Activated T-cell treated with anti-CD3 and anti-CD28 coated beads for 1 hour (primary cell): ENCODE measurements around the gene KMT2B.

ENCODE experiments used
- DNase-seq: peaks from one replicate; pipeline ENCODE4 v3.0.0-alpha.2; 2020; ENCODE audit warnings: low read depth

KMT2B gene

GRCh38 chr19:35742121-35742724, 24.4 kb downstream of the KMT2B start, which contains the start of gene IGFLR1:
TSS of gene IGFLR1 (minus strand) at chr19:35742452. CDS start at chr19:35741180, 1,272 bp downstream.
- peak; percentile 37 for DNase-seq

- DNase-seq, result no peak
These were observed 26.0 kb downstream of the KMT2B start for GRCh38 chr19:35743640-35744429.

- DNase-seq, result peak; percentile 87
These were observed 26.9 kb downstream of the KMT2B start for GRCh38 chr19:35744430-35745327.

- DNase-seq, result peak; percentile 91
These were observed 27.7 kb downstream of the KMT2B start, which contains the start of the genes PSENEN and U2AF1L4 for GRCh38 chr19:35745328-35746086. TSS of gene PSENEN (plus strand) at chr19:35745651. CDS start at chr19:35745931, 280 bp downstream. TSS of gene U2AF1L4 (minus strand) at chr19:35745418. CDS start at chr19:35745391, 27 bp downstream.

GRCh38 chr19:35746087-35746462, 28.3 kb downstream of the KMT2B start:
- DNase-seq, result no peak

- no peak for DNase-seq
These were observed 28.7 kb downstream of the KMT2B start for GRCh38 chr19:35746531-35746930.

- peak; percentile 98 for DNase-seq
These were observed 30.6 kb downstream of the KMT2B start, which contains the start of gene LIN37 for GRCh38 chr19:35748106-35749020. TSS of gene LIN37 (plus strand) at chr19:35748576. CDS start at chr19:35748725, 149 bp downstream.

GRCh38 chr19:35750167-35750566, 32.4 kb downstream of the KMT2B start:
- DNase-seq, result no peak

- DNase-seq, result no peak
These were observed 34.3 kb downstream of the KMT2B start for GRCh38 chr19:35751839-35752745.

- DNase-seq, result no peak
These were observed 35.0 kb downstream of the KMT2B start for GRCh38 chr19:35752746-35753350.

- DNase-seq, result no peak
These were observed 36.0 kb downstream of the KMT2B start for GRCh38 chr19:35753634-35754369.

- no peak for DNase-seq
These were observed 36.7 kb downstream of the KMT2B start for GRCh38 chr19:35754370-35755130.

- no peak for DNase-seq
These were observed 37.3 kb downstream of the KMT2B start for GRCh38 chr19:35755131-35755549.

GRCh38 chr19:35755550-35756376, 38.0 kb downstream of the KMT2B start:
- DNase-seq, result peak; percentile 40

GRCh38 chr19:35756377-35757230, 38.8 kb downstream of the KMT2B start, which contains the start of gene HSPB6:
TSS of gene HSPB6 (minus strand) at chr19:35757029. CDS start at chr19:35757008, 21 bp downstream.
- DNase-seq, result no peak
